Uterus (tissue), 4 donors: ENCODE data around the gene VASH2. TPM values are rescaled to one million over a fixed set of nuclear protein-coding genes. Genes with fewer than 3 reads are reported as not detected.

Experiments
- DNase-seq, 2 donors: peaks; one replicate each; pipeline ENCODE4 v3.0.0-alpha.2; 2019 to 2020
- H3K27ac ChIP-seq, 2 donors: fragments of 200-600 bp; sonication (generic); 1 replicate in 1 of 2; 2 replicates in 1 of 2; pipeline ENCODE4 v1.5.1; 2016 to 2018
- H3K27me3 ChIP-seq, 2 donors: fragments of 200-600 bp; sonication (generic); one replicate each; pipeline ENCODE4 v1.5.1; 2018 to 2019; ENCODE audit warnings: control low read depth in 1 of 2
- H3K36me3 ChIP-seq, 2 donors: fragments of 200-600 bp; sonication (generic); one replicate each; pipeline ENCODE4 v1.5.1; 2019; ENCODE audit warnings: control low read depth in 1 of 2
- H3K4me1 ChIP-seq, 2 donors: fragments of 200-600 bp; sonication (generic); one replicate each; pipeline ENCODE4 v1.5.1; 2018 to 2019; ENCODE audit warnings: control low read depth in 1 of 2
- H3K4me3 ChIP-seq, 2 donors: fragments of 200-600 bp; sonication (generic); 1 replicate in 1 of 2; 2 replicates in 1 of 2; pipeline ENCODE4 v1.5.1; 2018 to 2019; ENCODE audit warnings: mild to moderate bottlenecking in 1 of 2
- H3K9me3 ChIP-seq, 2 donors: fragments of 200-600 bp; sonication (generic); one replicate each; pipeline ENCODE4 v1.5.1; 2019; ENCODE audit warnings: control low read depth in 1 of 2
- POLR2A ChIP-seq, 2 donors: fragments of 450-650 bp; IDR thresholded peaks; one replicate each; pipeline ENCODE4 v1.6.1; 2016; ENCODE audit warnings: antibody characterized with exemption in 2 of 2, mild to moderate bottlenecking in 1 of 2, moderate library complexity in 1 of 2
- intact Hi-C: fragments of 100-400 bp; cut with DNase I; formaldehyde crosslinking; loops from one replicate; pipeline ENCODE4 v1.15.1; 2023; ENCODE audit warnings: low total_unique reads
- total RNA-seq, 4 donors: library from RNA; depleted of rRNA in 3 of 4; stranded (reverse); fragments of >200 nt in 3 of 4; gene quantifications; one replicate each; pipeline versions ENCODE4 v1.1.0 to v1.2.4, GENCODE V29; 2014 to 2023
- TF ChIP-seq, protein P1 (sequence below), 4 experiments: fragments of 200-600 bp in 2 of 4; fragments of 450-650 bp in 2 of 4; sonication (generic) in 2 of 4; IDR thresholded peaks; one replicate each; pipeline ENCODE4 v1.5.1; 2016 to 2019; ENCODE audit warnings: antibody characterized with exemption in 4 of 4, mild to moderate bottlenecking in 2 of 4, moderate library complexity in 1 of 4
- donor health status: DM: yes; HTN: yes; CAD: no.

VASH2 gene
- total RNA-seq, 4 donors from 2014 or later: under 0.01 to 17.2 (median 1.1) TPM

GRCh38 chr1:212994926-212995325, 44.6 kb downstream of the VASH2 start:
- no peak for DNase-seq
- no peak overlapping the region for H3K4me3 ChIP-seq
- no peaks in the 10 kb centered on the region for H3K27me3 ChIP-seq
- no peaks in the 10 kb centered on the region for H3K4me1 ChIP-seq
- H3K27ac ChIP-seq: no peak overlapping the region
- no peaks in the 10 kb centered on the region for H3K9me3 ChIP-seq
- TF ChIP-seq, protein P1, sequence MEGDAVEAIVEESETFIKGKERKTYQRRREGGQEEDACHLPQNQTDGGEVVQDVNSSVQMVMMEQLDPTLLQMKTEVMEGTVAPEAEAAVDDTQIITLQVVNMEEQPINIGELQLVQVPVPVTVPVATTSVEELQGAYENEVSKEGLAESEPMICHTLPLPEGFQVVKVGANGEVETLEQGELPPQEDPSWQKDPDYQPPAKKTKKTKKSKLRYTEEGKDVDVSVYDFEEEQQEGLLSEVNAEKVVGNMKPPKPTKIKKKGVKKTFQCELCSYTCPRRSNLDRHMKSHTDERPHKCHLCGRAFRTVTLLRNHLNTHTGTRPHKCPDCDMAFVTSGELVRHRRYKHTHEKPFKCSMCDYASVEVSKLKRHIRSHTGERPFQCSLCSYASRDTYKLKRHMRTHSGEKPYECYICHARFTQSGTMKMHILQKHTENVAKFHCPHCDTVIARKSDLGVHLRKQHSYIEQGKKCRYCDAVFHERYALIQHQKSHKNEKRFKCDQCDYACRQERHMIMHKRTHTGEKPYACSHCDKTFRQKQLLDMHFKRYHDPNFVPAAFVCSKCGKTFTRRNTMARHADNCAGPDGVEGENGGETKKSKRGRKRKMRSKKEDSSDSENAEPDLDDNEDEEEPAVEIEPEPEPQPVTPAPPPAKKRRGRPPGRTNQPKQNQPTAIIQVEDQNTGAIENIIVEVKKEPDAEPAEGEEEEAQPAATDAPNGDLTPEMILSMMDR (IDR thresholded peaks at IDR 0.05): no peak
- no peak for TF ChIP-seq POLR2A (IDR thresholded peaks at IDR 0.05)
- intact Hi-C loops: no loop called here
- no peaks in the 10 kb centered on the region for H3K36me3 ChIP-seq

GRCh38 chr1:213003256-213003655, 52.9 kb downstream of the VASH2 start:
- no peaks in the 10 kb centered on the region for H3K9me3 ChIP-seq
- H3K4me3 ChIP-seq: no peak overlapping the region
- no peak for DNase-seq
- no peaks in the 10 kb centered on the region for H3K36me3 ChIP-seq
- no peak overlapping the region for H3K27ac ChIP-seq
- TF ChIP-seq, protein P1 (IDR thresholded peaks at IDR 0.05): no peak
- no peak for TF ChIP-seq POLR2A (IDR thresholded peaks at IDR 0.05)
- intact Hi-C loops: no loop called here
- H3K4me1 ChIP-seq: no peaks in the 10 kb centered on the region
- H3K27me3 ChIP-seq: no peaks in the 10 kb centered on the region

GRCh38 chr1:213008564-213008963, 58.2 kb downstream of the VASH2 start:
- no peak for TF ChIP-seq POLR2A (IDR thresholded peaks at IDR 0.05)
- TF ChIP-seq, protein P1 (IDR thresholded peaks at IDR 0.05): no peak
- Histone ChIP-seq H3K27ac (no peak overlapping the region), H3K4me3 (no peak overlapping the region), H3K9me3 (no peaks in the 10 kb centered on the region), H3K36me3 (no peaks in the 10 kb centered on the region), H3K4me1 (no peaks in the 10 kb centered on the region), H3K27me3 (no peaks in the 10 kb centered on the region)
- no peak for DNase-seq
- intact Hi-C loops: no loop called here

- Histone ChIP-seq H3K27ac (peak overlapping the region; percentile 92 to 94), H3K4me3 (peak overlapping the region; percentile 88 to 91), H3K9me3 (no peaks in the 10 kb centered on the region), H3K36me3 (no peaks in the 10 kb centered on the region), H3K27me3 (no peaks in the 10 kb centered on the region), H3K4me1 (peaks cover 0 to 6% of the 10 kb centered on the region in 2 donors)
- DNase-seq: no peak
- no peak for TF ChIP-seq POLR2A (IDR thresholded peaks at IDR 0.05)
- TF ChIP-seq, protein P1 (IDR thresholded peaks at IDR 0.05): no peak
- intact Hi-C loops: no loop called here
These were observed 64.3 kb downstream of the VASH2 start for GRCh38 chr1:213014642-213015041.

DNA sequence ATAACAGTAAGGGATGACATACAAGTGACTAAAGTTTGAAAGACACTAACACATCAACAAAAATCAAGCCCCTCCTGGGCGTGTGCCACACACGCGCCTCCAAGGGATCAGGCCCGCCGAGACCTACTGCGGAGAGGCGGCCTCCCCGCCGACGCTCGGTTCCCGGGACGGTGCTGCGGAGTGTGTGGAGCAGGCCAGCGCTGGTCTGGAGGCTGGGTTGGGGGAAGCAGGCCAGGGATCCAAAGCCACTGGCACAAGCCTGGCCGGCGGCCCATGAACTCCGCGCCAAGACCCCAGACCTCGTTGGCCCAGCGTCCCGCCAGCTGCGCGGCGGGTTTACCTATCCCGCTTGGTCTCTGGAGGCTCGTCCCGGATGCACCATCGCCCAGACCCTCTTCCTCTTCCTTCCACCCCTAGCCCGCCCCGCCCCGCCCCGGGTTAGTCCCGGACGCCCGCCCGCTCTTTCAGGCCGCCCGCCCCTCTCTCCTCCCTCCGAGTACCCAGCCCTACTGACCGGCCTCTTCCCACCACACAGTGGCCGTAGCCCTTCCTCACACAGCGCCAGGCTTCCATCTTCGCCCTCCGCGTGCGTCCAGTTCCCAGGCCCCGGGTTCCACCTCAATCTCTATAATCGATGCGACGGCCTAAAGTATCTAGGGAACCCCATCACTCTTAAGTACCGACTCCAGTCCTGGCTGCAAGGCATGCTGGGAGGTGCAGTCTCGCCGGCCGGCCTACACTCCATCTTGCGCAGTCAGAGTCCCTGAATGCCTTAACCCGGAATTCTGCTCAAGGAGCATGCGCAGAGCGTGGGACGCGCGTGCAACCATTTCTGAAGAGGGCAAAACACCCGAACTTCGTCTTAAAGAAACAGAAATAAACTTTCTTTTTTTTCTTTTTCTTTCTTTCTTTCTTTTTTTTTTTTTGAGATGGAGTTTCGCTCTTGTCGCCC, 65.0 kb downstream of the VASH2 start, which contains the start of gene ANGEL2:
TSS of gene ANGEL2 (minus strand) at position 769 of the 952 bp plus-strand sequence. CDS start at position 573, 196 bp downstream.
- peak within 1 kb of the TSS; percentile 88 to 91 for H3K4me3 ChIP-seq
- H3K36me3 ChIP-seq: no peaks in the 10 kb centered on the region
- peaks cover 0 to 6% of the 10 kb centered on the region in 2 donors for H3K4me1 ChIP-seq
- TF ChIP-seq, protein P1 (IDR thresholded peaks at IDR 0.05): peak in 2 of 4 experiments; percentile 1 to 5
- TF ChIP-seq POLR2A (IDR thresholded peaks at IDR 0.05): peak; percentile 49 to 59
- no peaks in the 10 kb centered on the region for H3K9me3 ChIP-seq
- intact Hi-C loops: no loop called here
- H3K27me3 ChIP-seq: no peaks in the 10 kb centered on the region
- peak within 1 kb of the TSS; percentile 92 to 94 for H3K27ac ChIP-seq
- peak; percentile 95 to 96 for DNase-seq
